GM23338 (cell line): ENCODE results near the gene QRFP. TPM values are rescaled to one million over a fixed set of nuclear protein-coding genes. Genes with fewer than 3 reads are reported as not detected.

Source experiments
- ATAC-seq: fragments of 200-7000 bp; cut with Tn5 transposase; 3 replicates; pipeline ENCODE4 v1.9.1; 2020
- DNase-seq: peaks from one replicate; pipeline ENCODE4 v3.0.0-alpha.2; 2015; ENCODE audit warnings: low spot score
- H2AFZ ChIP-seq: fragments of 200-600 bp; sonication (generic); 2 replicates; pipeline ENCODE4 v1.8.0; 2016; ENCODE audit warnings: antibody characterized with exemption, mild to moderate bottlenecking, moderate library complexity
- H3F3A ChIP-seq: fragments of 200-600 bp; sonication (generic); replicated peaks from 2 replicates; pipeline ENCODE4 v1.8.0; 2017; ENCODE audit warnings: antibody characterized with exemption, mixed run types, low read depth
- H3K27ac ChIP-seq: fragments of 200-600 bp; sonication (generic); 2 replicates; pipeline ENCODE4 v1.6.1; 2016; ENCODE audit warnings: low read depth
- H3K27me3 ChIP-seq: fragments of 200-600 bp; sonication (generic); 2 replicates; pipeline ENCODE4 v1.8.0; 2016; ENCODE audit warnings: mild to moderate bottlenecking, mixed run types, moderate library complexity; ENCODE audit not compliant: insufficient read depth
- H3K36me3 ChIP-seq: fragments of 200-600 bp; sonication (generic); 2 replicates; pipeline ENCODE4 v1.8.0; 2016; ENCODE audit warnings: mild to moderate bottlenecking; ENCODE audit not compliant: insufficient read depth
- H3K4me1 ChIP-seq: fragments of 200-600 bp; sonication (generic); 2 replicates; pipeline ENCODE4 v1.8.0; 2016; ENCODE audit warnings: mild to moderate bottlenecking, moderate library complexity; ENCODE audit not compliant: insufficient read depth
- H3K4me2 ChIP-seq: fragments of 200-600 bp; sonication (generic); 2 replicates; pipeline ENCODE4 v1.7.1; 2017; ENCODE audit warnings: mixed run types
- H3K4me3 ChIP-seq: fragments of 200-600 bp; sonication (generic); 2 replicates; pipeline ENCODE4 v1.6.1; 2016; ENCODE audit warnings: mixed run types
- H3K79me2 ChIP-seq: fragments of 200-600 bp; sonication (generic); replicated peaks from 2 replicates; pipeline ENCODE4 v1.8.0; 2017; ENCODE audit warnings: mild to moderate bottlenecking; ENCODE audit not compliant: insufficient read depth
- H3K9me2 ChIP-seq: fragments of 200-600 bp; sonication (generic); 2 replicates; pipeline ENCODE4 v1.8.0; 2017; ENCODE audit not compliant: insufficient read depth
- H4K20me1 ChIP-seq: fragments of 200-600 bp; sonication (generic); replicated peaks from 2 replicates; pipeline ENCODE4 v1.8.0; 2017; ENCODE audit warnings: mild to moderate bottlenecking; ENCODE audit not compliant: insufficient read depth
- H3K27ac Mint-ChIP-seq: 2 replicates; pipeline ENCODE4 v1.8.0; 2020; ENCODE audit warnings: inconsistent platforms, mild to moderate bottlenecking, moderate library complexity, mixed read lengths
- H3K27me3 Mint-ChIP-seq: 3 replicates; pipeline ENCODE4 v1.8.0; 2022; ENCODE audit warnings: low read depth, mild to moderate bottlenecking, moderate library complexity, mixed read lengths, inconsistent platforms; ENCODE audit not compliant: insufficient read depth, poor library complexity
- H3K36me3 Mint-ChIP-seq: 3 replicates; pipeline ENCODE4 v1.8.0; 2021; ENCODE audit warnings: low read depth, mild to moderate bottlenecking, inconsistent platforms, moderate library complexity, mixed read lengths
- H3K4me1 Mint-ChIP-seq: 3 replicates; pipeline ENCODE4 v1.8.0; 2020; ENCODE audit warnings: mild to moderate bottlenecking, inconsistent platforms, mixed read lengths
- H3K4me3 Mint-ChIP-seq: 3 replicates; pipeline ENCODE4 v1.8.0; 2021; ENCODE audit warnings: moderate library complexity, mild to moderate bottlenecking, inconsistent platforms, mixed read lengths
- H3K9me3 Mint-ChIP-seq: 3 replicates; pipeline ENCODE4 v1.8.0; 2020; ENCODE audit warnings: moderate library complexity, mild to moderate bottlenecking, inconsistent platforms, mixed read lengths
- CREB1 ChIP-seq: fragments of 250-450 bp; sonication (Bioruptor Pico); IDR thresholded peaks from 2 replicates; pipeline ENCODE4 v1.5.0; 2020; ENCODE audit warnings: low read depth, mild to moderate bottlenecking, moderate library complexity
- EZH2 ChIP-seq: fragments of 200-600 bp; sonication (generic); IDR thresholded peaks from one replicate; pipeline ENCODE4 v1.8.0; 2017; ENCODE audit warnings: antibody characterized with exemption, mild to moderate bottlenecking, low read depth; ENCODE audit not compliant: unreplicated experiment
- EZH2phosphoT487 ChIP-seq: fragments of 200-600 bp; sonication (generic); IDR thresholded peaks from one replicate; pipeline ENCODE4 v1.8.1; 2018; ENCODE audit warnings: antibody characterized with exemption; ENCODE audit not compliant: unreplicated experiment
- JUNB ChIP-seq: IDR thresholded peaks from one replicate; pipeline ENCODE4 v1.6.1; 2016; ENCODE audit warnings: antibody characterized with exemption; ENCODE audit not compliant: unreplicated experiment
- NANOG ChIP-seq: IDR thresholded peaks from 2 replicates; pipeline ENCODE4 v1.6.1; 2016; ENCODE audit warnings: antibody characterized with exemption, borderline replicate concordance
- POLR2AphosphoS5 ChIP-seq: IDR thresholded peaks from 2 replicates; pipeline ENCODE4 v1.6.1; 2016; ENCODE audit warnings: antibody characterized with exemption, low read depth
- STAT1 ChIP-seq: IDR thresholded peaks from one replicate; pipeline ENCODE4 v1.6.1; 2016; ENCODE audit warnings: antibody characterized with exemption; ENCODE audit not compliant: unreplicated experiment
- ZNF114 ChIP-seq: fragments of 250-450 bp; sonication (Bioruptor Pico); IDR thresholded peaks from 2 replicates; pipeline ENCODE4 v1.5.0; 2020; ENCODE audit warnings: mild to moderate bottlenecking, moderate library complexity
- ZNF331 ChIP-seq: fragments of 250-450 bp; sonication (Bioruptor Pico); IDR thresholded peaks from 2 replicates; pipeline ENCODE4 v1.5.0; 2020; ENCODE audit warnings: low read depth, mild to moderate bottlenecking, moderate library complexity
- polyA plus RNA-seq: library from polyadenylated mRNA; unstranded; fragments of >200 nt; fragmentation: Nextera tagmentation; extraction: Ambion mirVana; gene quantifications from 2 replicates; pipeline ENCODE4 v1.2.1, GENCODE V29; 2016
- total RNA-seq: library from RNA; depleted of rRNA; stranded (reverse); fragments of >200 nt; shearing (Covaris generic); gene quantifications from 2 replicates; pipeline ENCODE4 v1.2.3, GENCODE V29; 2014
- TF ChIP-seq, protein P1 (sequence below): IDR thresholded peaks from 2 replicates; pipeline ENCODE4 v1.6.1; 2016; ENCODE audit warnings: antibody characterized with exemption
- TF ChIP-seq, protein P2 (sequence below): fragments of 250-450 bp; sonication (Bioruptor Pico); IDR thresholded peaks from 2 replicates; pipeline ENCODE4 v1.5.0; 2020; ENCODE audit warnings: mild to moderate bottlenecking, moderate library complexity
- TF ChIP-seq, protein P3 (sequence below), 2 experiments: fragments of 200-600 bp in 1 of 2; sonication (generic) in 1 of 2; conservative IDR thresholded peaks; 2 replicates each; pipeline versions ENCODE4 v1.5.1 to v1.6.1; 2016 to 2017; ENCODE audit warnings: antibody characterized with exemption in 2 of 2, low read depth in 2 of 2, mild to moderate bottlenecking in 2 of 2, moderate library complexity in 1 of 2
- TF ChIP-seq, protein P4 (sequence below): IDR thresholded peaks from one replicate; pipeline ENCODE4 v1.6.1; 2018; ENCODE audit warnings: antibody characterized with exemption; ENCODE audit not compliant: unreplicated experiment

QRFP gene
- total and polyA plus RNA-seq, 2 experiments from 2014 or later: not detected

DNA sequence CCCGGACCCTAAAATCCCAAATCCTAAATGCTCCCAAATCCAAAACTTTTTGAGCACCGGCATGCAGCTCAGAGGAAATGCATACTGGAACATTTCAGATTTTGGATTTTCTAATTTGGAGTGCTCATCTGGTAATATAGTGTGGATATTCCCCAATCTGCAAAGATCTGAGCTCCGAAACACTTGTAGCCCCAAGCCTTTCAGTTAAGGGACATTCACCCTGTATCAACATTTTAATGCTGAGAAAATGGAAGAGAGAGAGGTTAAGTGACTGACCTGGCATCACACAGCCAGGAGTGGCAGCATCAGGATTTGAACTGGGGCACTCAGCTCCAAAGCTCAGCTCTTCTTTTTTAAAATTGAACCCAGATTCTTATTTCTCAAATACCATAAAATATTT is 30.7 kb downstream of the QRFP start:
- no peak for ATAC-seq
- H3K9me2 ChIP-seq: no peaks in the 10 kb centered on the region
- no peak for TF ChIP-seq POLR2AphosphoS5
- TF ChIP-seq JUNB: no peak
- TF ChIP-seq, protein P1, sequence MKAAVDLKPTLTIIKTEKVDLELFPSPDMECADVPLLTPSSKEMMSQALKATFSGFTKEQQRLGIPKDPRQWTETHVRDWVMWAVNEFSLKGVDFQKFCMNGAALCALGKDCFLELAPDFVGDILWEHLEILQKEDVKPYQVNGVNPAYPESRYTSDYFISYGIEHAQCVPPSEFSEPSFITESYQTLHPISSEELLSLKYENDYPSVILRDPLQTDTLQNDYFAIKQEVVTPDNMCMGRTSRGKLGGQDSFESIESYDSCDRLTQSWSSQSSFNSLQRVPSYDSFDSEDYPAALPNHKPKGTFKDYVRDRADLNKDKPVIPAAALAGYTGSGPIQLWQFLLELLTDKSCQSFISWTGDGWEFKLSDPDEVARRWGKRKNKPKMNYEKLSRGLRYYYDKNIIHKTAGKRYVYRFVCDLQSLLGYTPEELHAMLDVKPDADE: no peak
- TF ChIP-seq EZH2: no peak
- no peak for TF ChIP-seq NANOG
- TF ChIP-seq, protein P2, sequence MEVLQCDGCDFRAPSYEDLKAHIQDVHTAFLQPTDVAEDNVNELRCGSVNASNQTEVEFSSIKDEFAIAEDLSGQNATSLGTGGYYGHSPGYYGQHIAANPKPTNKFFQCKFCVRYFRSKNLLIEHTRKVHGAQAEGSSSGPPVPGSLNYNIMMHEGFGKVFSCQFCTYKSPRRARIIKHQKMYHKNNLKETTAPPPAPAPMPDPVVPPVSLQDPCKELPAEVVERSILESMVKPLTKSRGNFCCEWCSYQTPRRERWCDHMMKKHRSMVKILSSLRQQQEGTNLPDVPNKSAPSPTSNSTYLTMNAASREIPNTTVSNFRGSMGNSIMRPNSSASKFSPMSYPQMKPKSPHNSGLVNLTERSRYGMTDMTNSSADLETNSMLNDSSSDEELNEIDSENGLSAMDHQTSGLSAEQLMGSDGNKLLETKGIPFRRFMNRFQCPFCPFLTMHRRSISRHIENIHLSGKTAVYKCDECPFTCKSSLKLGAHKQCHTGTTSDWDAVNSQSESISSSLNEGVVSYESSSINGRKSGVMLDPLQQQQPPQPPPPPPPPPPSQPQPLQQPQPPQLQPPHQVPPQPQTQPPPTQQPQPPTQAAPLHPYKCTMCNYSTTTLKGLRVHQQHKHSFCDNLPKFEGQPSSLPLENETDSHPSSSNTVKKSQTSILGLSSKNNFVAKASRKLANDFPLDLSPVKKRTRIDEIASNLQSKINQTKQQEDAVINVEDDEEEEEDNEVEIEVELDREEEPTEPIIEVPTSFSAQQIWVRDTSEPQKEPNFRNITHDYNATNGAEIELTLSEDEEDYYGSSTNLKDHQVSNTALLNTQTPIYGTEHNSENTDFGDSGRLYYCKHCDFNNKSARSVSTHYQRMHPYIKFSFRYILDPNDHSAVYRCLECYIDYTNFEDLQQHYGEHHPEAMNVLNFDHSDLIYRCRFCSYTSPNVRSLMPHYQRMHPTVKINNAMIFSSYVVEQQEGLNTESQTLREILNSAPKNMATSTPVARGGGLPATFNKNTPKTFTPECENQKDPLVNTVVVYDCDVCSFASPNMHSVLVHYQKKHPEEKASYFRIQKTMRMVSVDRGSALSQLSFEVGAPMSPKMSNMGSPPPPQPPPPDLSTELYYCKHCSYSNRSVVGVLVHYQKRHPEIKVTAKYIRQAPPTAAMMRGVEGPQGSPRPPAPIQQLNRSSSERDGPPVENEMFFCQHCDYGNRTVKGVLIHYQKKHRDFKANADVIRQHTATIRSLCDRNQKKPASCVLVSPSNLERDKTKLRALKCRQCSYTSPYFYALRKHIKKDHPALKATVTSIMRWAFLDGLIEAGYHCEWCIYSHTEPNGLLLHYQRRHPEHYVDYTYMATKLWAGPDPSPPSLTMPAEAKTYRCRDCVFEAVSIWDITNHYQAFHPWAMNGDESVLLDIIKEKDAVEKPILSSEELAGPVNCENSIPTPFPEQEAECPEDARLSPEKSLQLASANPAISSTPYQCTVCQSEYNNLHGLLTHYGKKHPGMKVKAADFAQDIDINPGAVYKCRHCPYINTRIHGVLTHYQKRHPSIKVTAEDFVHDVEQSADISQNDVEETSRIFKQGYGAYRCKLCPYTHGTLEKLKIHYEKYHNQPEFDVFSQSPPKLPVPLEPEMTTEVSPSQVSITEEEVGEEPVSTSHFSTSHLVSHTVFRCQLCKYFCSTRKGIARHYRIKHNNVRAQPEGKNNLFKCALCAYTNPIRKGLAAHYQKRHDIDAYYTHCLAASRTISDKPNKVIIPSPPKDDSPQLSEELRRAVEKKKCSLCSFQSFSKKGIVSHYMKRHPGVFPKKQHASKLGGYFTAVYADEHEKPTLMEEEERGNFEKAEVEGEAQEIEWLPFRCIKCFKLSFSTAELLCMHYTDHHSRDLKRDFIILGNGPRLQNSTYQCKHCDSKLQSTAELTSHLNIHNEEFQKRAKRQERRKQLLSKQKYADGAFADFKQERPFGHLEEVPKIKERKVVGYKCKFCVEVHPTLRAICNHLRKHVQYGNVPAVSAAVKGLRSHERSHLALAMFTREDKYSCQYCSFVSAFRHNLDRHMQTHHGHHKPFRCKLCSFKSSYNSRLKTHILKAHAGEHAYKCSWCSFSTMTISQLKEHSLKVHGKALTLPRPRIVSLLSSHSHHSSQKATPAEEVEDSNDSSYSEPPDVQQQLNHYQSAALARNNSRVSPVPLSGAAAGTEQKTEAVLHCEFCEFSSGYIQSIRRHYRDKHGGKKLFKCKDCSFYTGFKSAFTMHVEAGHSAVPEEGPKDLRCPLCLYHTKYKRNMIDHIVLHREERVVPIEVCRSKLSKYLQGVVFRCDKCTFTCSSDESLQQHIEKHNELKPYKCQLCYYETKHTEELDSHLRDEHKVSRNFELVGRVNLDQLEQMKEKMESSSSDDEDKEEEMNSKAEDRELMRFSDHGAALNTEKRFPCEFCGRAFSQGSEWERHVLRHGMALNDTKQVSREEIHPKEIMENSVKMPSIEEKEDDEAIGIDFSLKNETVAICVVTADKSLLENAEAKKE: no peak
- TF ChIP-seq CREB1: no peak
- TF ChIP-seq EZH2phosphoT487: no peak
- TF ChIP-seq, protein P3, sequence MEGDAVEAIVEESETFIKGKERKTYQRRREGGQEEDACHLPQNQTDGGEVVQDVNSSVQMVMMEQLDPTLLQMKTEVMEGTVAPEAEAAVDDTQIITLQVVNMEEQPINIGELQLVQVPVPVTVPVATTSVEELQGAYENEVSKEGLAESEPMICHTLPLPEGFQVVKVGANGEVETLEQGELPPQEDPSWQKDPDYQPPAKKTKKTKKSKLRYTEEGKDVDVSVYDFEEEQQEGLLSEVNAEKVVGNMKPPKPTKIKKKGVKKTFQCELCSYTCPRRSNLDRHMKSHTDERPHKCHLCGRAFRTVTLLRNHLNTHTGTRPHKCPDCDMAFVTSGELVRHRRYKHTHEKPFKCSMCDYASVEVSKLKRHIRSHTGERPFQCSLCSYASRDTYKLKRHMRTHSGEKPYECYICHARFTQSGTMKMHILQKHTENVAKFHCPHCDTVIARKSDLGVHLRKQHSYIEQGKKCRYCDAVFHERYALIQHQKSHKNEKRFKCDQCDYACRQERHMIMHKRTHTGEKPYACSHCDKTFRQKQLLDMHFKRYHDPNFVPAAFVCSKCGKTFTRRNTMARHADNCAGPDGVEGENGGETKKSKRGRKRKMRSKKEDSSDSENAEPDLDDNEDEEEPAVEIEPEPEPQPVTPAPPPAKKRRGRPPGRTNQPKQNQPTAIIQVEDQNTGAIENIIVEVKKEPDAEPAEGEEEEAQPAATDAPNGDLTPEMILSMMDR (conservative IDR thresholded peaks at IDR 0.05; ENCODE audit: low read depth in 2 of 2): no peak
- TF ChIP-seq ZNF114 (CRISPR knock-in tag): no peak
- TF ChIP-seq STAT1: no peak
- TF ChIP-seq, protein P4, sequence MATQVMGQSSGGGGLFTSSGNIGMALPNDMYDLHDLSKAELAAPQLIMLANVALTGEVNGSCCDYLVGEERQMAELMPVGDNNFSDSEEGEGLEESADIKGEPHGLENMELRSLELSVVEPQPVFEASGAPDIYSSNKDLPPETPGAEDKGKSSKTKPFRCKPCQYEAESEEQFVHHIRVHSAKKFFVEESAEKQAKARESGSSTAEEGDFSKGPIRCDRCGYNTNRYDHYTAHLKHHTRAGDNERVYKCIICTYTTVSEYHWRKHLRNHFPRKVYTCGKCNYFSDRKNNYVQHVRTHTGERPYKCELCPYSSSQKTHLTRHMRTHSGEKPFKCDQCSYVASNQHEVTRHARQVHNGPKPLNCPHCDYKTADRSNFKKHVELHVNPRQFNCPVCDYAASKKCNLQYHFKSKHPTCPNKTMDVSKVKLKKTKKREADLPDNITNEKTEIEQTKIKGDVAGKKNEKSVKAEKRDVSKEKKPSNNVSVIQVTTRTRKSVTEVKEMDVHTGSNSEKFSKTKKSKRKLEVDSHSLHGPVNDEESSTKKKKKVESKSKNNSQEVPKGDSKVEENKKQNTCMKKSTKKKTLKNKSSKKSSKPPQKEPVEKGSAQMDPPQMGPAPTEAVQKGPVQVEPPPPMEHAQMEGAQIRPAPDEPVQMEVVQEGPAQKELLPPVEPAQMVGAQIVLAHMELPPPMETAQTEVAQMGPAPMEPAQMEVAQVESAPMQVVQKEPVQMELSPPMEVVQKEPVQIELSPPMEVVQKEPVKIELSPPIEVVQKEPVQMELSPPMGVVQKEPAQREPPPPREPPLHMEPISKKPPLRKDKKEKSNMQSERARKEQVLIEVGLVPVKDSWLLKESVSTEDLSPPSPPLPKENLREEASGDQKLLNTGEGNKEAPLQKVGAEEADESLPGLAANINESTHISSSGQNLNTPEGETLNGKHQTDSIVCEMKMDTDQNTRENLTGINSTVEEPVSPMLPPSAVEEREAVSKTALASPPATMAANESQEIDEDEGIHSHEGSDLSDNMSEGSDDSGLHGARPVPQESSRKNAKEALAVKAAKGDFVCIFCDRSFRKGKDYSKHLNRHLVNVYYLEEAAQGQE: no peak
- TF ChIP-seq ZNF331: no peak
- H3K27ac ChIP-seq: no peak overlapping the region
- no peak overlapping the region for H3K4me2 ChIP-seq
- peaks cover 5% of the 10 kb centered on the region; the same call in 1 of the 2 replicates for H3K36me3 ChIP-seq
- Mint-ChIP-seq H3K4me1 (no peaks in the 10 kb centered on the region; the same call in 1 of the 3 replicates), H3K36me3 (peaks cover 33% of the 10 kb centered on the region), H3K4me3 (no peak overlapping the region), H3K27me3 (no peaks in the 10 kb centered on the region), H3K27ac (no peak overlapping the region), H3K9me3 (no peaks in the 10 kb centered on the region)
- no peaks in the 10 kb centered on the region for H3K27me3 ChIP-seq
- H3K4me1 ChIP-seq: no peaks in the 10 kb centered on the region
- peaks cover 73% of the 10 kb centered on the region for H3K79me2 ChIP-seq
- no peak overlapping the region for H3K4me3 ChIP-seq
- H4K20me1 ChIP-seq: peaks cover 12% of the 10 kb centered on the region
- no peak overlapping the region for H2AFZ ChIP-seq
- DNase-seq: no peak
- H3F3A ChIP-seq: peaks cover 13% of the 10 kb centered on the region; the same call in 1 of the 2 replicates
